Activated naive CD8-positive, alpha-beta T cell treated with anti-CD3 and anti-CD28 coated beads, Interleukin-2, amount 50 U/mL, for 24 hours (primary cell): Measurements from ENCODE around the gene WFDC13.
"Not testable (repeated sequence)": the region's sequence is repeated elsewhere in the genome, so short reads cannot be mapped to it uniquely, and the experiment has no call there.

Experiments
- ATAC-seq: fragments of 150-1000 bp; cut with Tn5 transposase; one replicate; pipeline ENCODE4 v1.10.0; 2021
- DNase-seq: peaks from one replicate; pipeline ENCODE4 v3.0.0; 2021
- H3K27ac Mint-ChIP-seq: one replicate; pipeline ENCODE4 v1.8.0; 2021; ENCODE audit warnings: mild to moderate bottlenecking, mixed read lengths
- H3K27me3 Mint-ChIP-seq: one replicate; pipeline ENCODE4 v1.8.0; 2021; ENCODE audit warnings: mixed read lengths
- H3K36me3 Mint-ChIP-seq: one replicate; pipeline ENCODE4 v1.8.0; 2021; ENCODE audit warnings: low read depth, mixed read lengths
- H3K4me1 Mint-ChIP-seq: one replicate; pipeline ENCODE4 v1.8.0; 2021; ENCODE audit warnings: mixed read lengths
- H3K4me3 Mint-ChIP-seq: one replicate; pipeline ENCODE4 v1.8.0; 2021; ENCODE audit warnings: mild to moderate bottlenecking, moderate library complexity, mixed read lengths
- H3K9me3 Mint-ChIP-seq: one replicate; pipeline ENCODE4 v1.8.0; 2021; ENCODE audit warnings: mixed read lengths

The WFDC13 gene, protein sequence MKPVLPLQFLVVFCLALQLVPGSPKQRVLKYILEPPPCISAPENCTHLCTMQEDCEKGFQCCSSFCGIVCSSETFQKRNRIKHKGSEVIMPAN

DNA sequence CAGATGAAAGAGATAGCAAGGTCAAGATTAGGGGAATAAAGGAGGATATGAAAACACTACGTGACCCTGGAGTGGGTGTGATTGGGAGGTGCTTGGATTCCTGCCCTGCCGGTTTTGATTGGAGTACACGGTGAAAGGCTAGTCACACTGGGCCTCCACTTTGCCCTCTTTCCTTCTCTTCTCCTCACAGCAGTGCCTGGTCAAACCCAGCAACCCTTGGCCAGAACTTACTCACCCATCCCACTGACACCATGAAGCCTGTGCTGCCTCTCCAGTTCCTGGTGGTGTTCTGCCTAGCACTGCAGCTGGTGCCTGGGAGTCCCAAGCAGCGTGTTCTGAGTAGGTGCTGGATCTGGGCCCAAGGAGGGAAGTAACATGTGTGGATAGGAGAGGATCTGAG lies at the start of gene WFDC13:
WFDC13 (plus strand) TSS at position 166 of the 400 bp plus-strand sequence; CDS start at position 252, 86 bp downstream.
- no peak for ATAC-seq
- peaks cover 20% of the 10 kb centered on the region for H3K27me3 Mint-ChIP-seq
- no peaks in the 10 kb centered on the region for H3K9me3 Mint-ChIP-seq
- H3K36me3 Mint-ChIP-seq: no peaks in the 10 kb centered on the region
- H3K4me1 Mint-ChIP-seq: no peaks in the 10 kb centered on the region
- no peak within 1 kb of the TSS for H3K27ac Mint-ChIP-seq
- no peak within 1 kb of the TSS for H3K4me3 Mint-ChIP-seq
- DNase-seq: no peak

DNA sequence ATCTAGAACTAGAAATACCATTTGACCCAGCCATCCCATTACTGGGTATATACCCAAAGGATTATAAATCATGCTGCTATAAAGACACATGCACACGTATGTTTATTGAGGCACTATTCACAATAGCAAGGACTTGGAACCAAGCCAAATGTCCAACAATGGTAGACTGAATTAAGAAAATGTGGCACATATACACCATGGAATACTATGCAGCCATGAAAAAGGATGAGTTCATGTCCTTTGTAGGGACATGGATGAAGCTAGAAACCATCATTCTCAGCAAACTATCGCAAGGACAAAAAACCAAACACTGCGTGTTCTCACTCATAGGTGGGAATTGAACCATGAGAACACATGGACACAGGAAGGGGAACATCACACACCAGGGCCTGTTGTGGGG lies 44.8 kb upstream of the WFDC13 start:
- not testable (repeated sequence) for H3K36me3 Mint-ChIP-seq, H3K9me3 Mint-ChIP-seq, ATAC-seq, H3K27ac Mint-ChIP-seq, H3K4me1 Mint-ChIP-seq, DNase-seq, H3K4me3 Mint-ChIP-seq
- peaks cover 22% of the 10 kb centered on the region for H3K27me3 Mint-ChIP-seq

DNA sequence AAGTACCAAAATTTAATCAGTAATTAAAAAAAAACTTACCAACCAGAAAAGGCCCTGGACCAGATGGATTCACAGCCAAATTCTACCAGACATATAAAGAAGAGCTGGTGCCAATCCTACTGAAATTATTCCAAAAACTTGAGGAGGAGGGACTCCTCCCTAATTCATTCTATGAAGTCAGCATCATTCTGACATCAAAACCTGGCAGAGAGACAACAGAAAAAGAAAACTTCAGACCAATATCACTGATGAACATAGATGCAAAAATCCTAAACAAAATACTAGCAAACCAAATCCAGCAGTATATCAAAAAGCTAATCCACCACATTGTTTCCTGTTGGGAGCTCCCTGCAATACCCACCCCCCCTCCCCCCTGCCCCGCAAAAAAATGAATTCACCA lies 31.7 kb upstream of the WFDC13 start, which contains the start of gene WFDC11:
WFDC11 (minus strand) TSS at position 101 of the 400 bp plus-strand sequence. CDS start 19,639 bp downstream, outside the sequence.
- ATAC-seq (no peak), DNase-seq (no peak)
- H3K4me1 Mint-ChIP-seq: no peaks in the 10 kb centered on the region
- H3K9me3 Mint-ChIP-seq: no peaks in the 10 kb centered on the region
- H3K27me3 Mint-ChIP-seq: peaks cover 35% of the 10 kb centered on the region
- no peak within 1 kb of the TSS for H3K4me3 Mint-ChIP-seq
- H3K36me3 Mint-ChIP-seq: no peaks in the 10 kb centered on the region
- H3K27ac Mint-ChIP-seq: no peak within 1 kb of the TSS

DNA sequence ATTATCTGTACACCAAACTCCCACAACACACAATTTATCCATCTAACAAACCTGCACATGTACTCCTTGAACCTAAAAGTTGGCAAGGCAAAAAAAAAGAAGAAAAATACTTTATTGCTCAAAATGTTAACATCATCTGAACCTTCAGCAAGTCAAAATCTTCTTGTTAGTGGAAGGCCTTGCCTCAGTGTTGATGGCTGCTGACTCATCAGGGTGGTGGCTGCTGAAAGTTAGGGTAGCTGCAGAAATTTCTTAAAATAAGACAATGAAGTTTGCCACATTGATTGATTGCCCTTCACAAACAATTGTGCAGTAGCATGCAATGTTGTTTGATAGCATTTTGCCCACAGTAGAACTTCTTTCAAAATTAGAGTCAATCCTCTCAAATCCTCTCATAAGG lies 29.1 kb upstream of the WFDC13 start:
- Mint-ChIP-seq H3K27me3 (peaks cover 35% of the 10 kb centered on the region), H3K4me1 (no peaks in the 10 kb centered on the region), H3K27ac (no peak overlapping the region), H3K9me3 (peaks cover 5% of the 10 kb centered on the region), H3K36me3 (no peaks in the 10 kb centered on the region), H3K4me3 (no peak overlapping the region)
- ATAC-seq: no peak
- no peak for DNase-seq

DNA sequence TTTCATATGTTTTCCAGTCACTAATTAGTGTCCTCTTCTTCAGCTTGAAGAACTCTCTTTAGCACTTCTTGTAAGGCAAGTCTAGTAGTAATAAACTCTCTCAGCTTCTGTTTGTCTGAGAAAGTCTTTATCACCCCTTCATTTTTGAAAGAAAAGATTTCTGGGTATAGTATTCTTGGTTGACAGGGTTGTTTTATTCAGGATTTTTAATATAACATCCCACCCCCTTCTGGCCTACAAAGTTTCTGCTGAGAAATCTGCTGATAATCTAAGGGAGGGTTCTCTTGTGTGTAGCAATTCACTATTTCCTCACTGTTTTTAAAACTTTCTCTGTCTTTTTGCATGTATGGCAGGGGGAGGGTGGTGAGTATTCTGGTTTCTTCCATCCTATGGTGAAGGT lies 22.2 kb upstream of the WFDC13 start:
- DNase-seq: no peak
- Mint-ChIP-seq H3K4me3 (no peak overlapping the region), H3K36me3 (no peaks in the 10 kb centered on the region), H3K27me3 (peaks cover 15% of the 10 kb centered on the region), H3K9me3 (peaks cover 24% of the 10 kb centered on the region), H3K4me1 (no peaks in the 10 kb centered on the region), H3K27ac (no peak overlapping the region)
- ATAC-seq: no peak

DNA sequence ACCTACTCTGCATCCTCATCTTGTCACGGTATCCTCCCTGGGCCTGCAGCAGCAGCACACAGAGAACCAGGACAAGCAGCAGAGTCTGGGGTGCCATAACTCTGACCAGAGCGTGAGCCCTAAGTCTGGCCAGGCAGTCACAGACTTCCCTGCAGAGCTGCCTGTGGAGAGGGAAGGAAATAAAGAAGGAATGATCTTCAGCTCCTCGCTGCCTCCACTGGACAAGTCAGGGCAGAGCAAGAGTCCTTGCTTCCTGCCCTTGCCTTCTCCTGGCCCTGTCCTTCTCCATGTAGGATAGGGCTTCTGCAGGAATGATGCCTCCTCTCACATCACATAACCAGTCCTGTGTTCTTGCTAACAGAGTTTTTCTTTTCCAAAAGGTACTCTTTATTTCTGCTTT lies 15.9 kb upstream of the WFDC13 start:
- H3K27ac Mint-ChIP-seq: no peak overlapping the region
- no peaks in the 10 kb centered on the region for H3K36me3 Mint-ChIP-seq
- H3K4me1 Mint-ChIP-seq: no peaks in the 10 kb centered on the region
- peaks cover 15% of the 10 kb centered on the region for H3K27me3 Mint-ChIP-seq
- DNase-seq (no peak), ATAC-seq (no peak)
- no peak overlapping the region for H3K4me3 Mint-ChIP-seq
- H3K9me3 Mint-ChIP-seq: no peaks in the 10 kb centered on the region

DNA sequence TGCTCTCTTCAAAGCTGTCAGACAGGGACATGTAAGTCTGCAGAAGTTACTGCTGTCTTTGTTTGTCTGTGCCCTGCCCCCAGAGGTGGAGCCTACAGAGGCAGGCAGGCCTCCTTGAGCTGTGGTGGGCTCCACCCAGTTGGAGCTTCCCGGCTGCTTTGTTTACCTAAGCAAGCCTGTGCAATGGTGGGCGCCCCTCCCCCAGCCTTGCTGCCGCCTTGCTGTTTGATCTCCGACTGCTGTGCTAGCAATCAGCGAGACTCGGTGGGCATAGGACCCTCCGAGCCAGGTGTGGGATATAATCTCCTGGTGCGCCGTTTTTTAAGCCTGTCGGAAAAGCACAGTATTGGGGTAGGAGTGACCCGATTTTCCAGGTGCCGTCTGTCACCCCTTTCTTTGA lies 8.5 kb upstream of the WFDC13 start:
- not testable (repeated sequence) for ATAC-seq, H3K4me3 Mint-ChIP-seq, H3K36me3 Mint-ChIP-seq, H3K27ac Mint-ChIP-seq, H3K4me1 Mint-ChIP-seq, DNase-seq, H3K9me3 Mint-ChIP-seq
- peaks cover 40% of the 10 kb centered on the region for H3K27me3 Mint-ChIP-seq

DNA sequence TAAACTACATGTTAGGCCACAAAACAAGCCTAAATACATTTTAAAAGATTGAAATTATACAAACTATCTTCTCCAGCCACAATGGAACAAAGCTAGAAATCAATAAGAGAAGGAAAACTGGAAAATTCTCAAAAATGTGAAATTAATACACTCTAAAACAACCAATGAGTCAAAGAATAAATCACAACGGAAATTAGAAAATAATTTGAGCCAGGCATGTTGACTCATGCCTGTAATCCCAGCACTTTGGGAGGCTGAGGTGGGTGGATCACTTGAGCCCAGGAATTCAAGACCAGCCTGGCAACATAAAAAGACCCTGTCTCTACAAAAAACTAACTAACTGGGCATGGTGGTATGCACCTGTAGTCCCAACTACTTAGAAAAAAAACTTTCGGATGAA lies 6.3 kb upstream of the WFDC13 start:
- Mint-ChIP-seq H3K27ac (no peak overlapping the region), H3K27me3 (peaks cover 38% of the 10 kb centered on the region), H3K4me3 (no peak overlapping the region), H3K36me3 (peaks cover 2% of the 10 kb centered on the region), H3K4me1 (no peaks in the 10 kb centered on the region), H3K9me3 (no peaks in the 10 kb centered on the region)
- no peak for ATAC-seq
- DNase-seq: no peak

DNA sequence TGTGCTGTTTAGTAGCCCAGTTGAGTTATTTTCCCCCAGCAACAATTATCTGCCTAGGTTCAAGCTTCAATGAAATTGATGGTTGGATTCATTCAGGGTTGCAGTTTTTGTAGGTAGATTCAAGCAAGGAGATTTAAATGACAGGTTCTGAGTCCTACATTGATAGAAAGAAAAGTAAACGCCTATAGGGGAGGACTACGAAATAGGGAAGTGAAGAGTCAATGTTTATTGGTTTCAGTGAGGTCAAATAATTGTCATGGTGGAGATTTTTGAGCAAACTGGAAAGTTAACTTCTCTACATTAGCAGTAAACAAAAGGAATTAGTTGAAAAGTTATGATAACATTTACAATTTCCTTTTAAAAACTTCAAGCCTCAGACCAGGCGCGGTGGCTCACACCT lies 734 bp upstream of the WFDC13 start:
- Mint-ChIP-seq H3K27ac (no peak overlapping the region), H3K36me3 (peaks cover 2% of the 10 kb centered on the region), H3K4me3 (no peak overlapping the region), H3K9me3 (no peaks in the 10 kb centered on the region), H3K27me3 (peaks cover 22% of the 10 kb centered on the region), H3K4me1 (no peaks in the 10 kb centered on the region)
- ATAC-seq (no peak), DNase-seq (no peak)

DNA sequence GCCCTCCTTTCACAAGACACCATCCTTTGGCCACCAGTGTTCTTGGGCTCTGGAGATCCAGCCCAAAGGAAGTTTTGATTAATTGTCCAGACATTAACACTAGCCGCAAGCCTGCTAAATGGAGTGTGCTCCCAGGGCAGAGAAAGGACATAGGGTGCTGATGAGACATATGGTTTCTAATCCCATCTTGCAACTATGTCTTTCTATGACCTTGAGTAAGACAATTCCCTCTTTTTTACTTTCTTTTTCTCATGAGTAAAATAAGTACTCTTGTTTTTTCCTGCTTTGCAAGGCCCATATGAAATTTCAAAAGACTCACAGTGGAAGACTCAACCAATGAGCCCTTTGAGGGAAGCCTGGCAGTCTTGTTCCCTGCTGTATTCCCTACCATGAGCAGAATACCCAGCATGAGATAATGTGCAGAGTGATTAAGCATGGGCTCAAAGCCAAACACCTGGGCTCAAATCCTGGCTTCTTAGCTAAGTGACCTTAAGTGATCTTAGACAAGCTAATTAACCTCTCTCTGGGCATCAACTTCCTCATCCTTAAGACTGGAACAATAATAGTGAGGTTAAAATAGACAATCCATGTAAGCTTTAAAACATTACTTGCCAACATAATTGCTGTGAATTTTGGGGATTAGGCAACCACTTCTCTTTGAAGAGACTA lies 3.3 kb downstream of the WFDC13 start, which contains the start of gene WFDC10B:
WFDC10B (minus strand) TSS at position 51 of the 669 bp plus-strand sequence. CDS start 19,027 bp downstream, outside the sequence.
- no peaks in the 10 kb centered on the region for H3K36me3 Mint-ChIP-seq
- no peaks in the 10 kb centered on the region for H3K9me3 Mint-ChIP-seq
- ATAC-seq: no peak
- H3K4me3 Mint-ChIP-seq: no peak within 1 kb of the TSS
- DNase-seq: no peak
- no peak within 1 kb of the TSS for H3K27ac Mint-ChIP-seq
- H3K27me3 Mint-ChIP-seq: peaks cover 24% of the 10 kb centered on the region
- no peaks in the 10 kb centered on the region for H3K4me1 Mint-ChIP-seq

DNA sequence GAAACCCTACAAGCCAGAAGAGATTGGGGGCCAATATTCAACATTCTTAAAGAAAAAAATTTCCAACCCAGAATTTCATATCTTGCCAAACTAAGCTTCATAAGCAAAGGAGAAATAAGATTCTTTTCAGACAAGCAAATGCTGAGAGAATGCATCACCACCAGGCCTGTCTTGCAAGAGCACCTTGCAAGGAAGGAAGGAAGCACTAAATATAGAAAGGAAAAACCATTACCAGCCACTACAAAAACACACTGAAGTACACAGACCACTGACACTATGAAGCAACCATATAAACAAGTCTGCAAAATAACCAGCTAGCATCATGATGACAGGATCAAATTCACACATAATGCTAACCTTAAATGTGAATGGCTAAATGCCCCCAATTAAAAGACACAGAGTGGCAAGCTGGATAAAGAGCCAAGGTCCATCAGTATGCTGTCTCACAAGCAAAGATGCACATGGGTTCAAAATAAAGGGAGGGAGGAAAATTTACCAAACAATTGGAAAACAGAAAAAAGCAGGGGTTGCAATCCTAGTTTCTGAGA lies 14.4 kb downstream of the WFDC13 start:
- not testable (repeated sequence) for ATAC-seq, DNase-seq, H3K36me3 Mint-ChIP-seq, H3K27ac Mint-ChIP-seq, H3K4me3 Mint-ChIP-seq, H3K9me3 Mint-ChIP-seq
- H3K4me1 Mint-ChIP-seq: peaks cover 10% of the 10 kb centered on the region
- peaks cover 40% of the 10 kb centered on the region for H3K27me3 Mint-ChIP-seq

DNA sequence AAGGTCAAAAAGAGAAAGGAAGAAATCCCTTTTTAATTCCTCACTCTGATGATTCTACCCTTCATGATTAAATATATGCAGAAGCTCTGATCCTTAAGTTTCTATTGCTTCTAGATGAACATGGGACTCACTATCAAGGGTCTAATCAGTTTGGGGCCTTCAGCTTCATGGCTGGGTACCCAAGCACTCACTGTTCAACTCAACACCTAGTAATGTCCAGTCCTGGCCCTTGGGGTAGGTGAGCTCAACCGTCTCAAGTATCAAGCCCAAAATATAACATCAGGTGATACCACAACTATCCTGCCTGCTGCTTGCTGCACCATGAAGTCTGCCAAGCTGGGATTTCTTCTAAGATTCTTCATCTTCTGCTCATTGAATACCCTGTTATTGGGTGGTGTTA lies 20.2 kb downstream of the WFDC13 start, which contains the start of gene SPINT4:
SPINT4 (plus strand) TSS at position 301 of the 400 bp plus-strand sequence; CDS start at position 322, 21 bp downstream.
- ATAC-seq (no peak), DNase-seq (no peak)
- H3K4me3 Mint-ChIP-seq: no peak within 1 kb of the TSS
- peaks cover 3% of the 10 kb centered on the region for H3K9me3 Mint-ChIP-seq
- peaks cover 54% of the 10 kb centered on the region for H3K27me3 Mint-ChIP-seq
- H3K4me1 Mint-ChIP-seq: peaks cover 3% of the 10 kb centered on the region
- no peak within 1 kb of the TSS for H3K27ac Mint-ChIP-seq
- H3K36me3 Mint-ChIP-seq: no peaks in the 10 kb centered on the region

DNA sequence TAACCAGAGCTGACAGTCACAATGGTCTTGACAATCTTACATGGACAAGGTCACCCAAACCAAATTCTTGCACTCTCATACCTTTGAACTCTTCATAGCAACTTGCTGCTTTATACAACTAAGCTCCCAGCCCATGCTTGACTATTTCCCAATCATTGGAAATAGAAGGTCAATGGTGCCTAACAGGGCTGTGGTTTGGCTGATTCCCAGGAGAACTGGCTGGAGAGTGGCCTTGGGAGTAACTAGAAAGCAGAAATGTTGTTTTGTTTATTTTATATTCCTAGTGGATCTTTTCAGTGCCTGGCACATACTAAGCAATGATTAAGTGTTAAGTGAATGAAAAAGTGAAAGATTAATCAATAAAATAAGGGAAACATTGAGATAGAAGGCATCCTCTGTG lies 23.3 kb downstream of the WFDC13 start:
- DNase-seq (no peak), ATAC-seq (no peak)
- Mint-ChIP-seq H3K27ac (no peak overlapping the region), H3K4me1 (peaks cover 6% of the 10 kb centered on the region), H3K27me3 (peaks cover 42% of the 10 kb centered on the region), H3K9me3 (peaks cover 4% of the 10 kb centered on the region), H3K4me3 (no peak overlapping the region), H3K36me3 (no peaks in the 10 kb centered on the region)

DNA sequence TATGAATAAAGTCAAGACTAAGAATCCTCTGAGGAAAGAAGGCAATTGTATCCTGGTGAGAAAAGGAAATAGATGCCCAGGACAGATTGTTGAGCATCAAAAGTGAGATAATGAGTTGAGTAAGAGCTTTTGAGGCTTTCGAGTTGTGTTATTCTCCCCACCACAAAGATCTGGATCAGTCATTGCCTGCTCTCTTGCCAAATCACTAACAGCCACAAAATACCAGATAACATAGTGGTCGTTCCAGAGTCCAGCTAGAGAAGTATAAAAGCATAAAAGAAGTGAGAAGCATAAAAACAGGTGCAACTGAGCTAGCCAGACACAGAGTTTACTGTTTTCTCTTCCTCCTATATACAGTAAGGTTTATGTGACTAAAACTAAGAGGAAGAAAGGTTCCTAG lies 25.2 kb downstream of the WFDC13 start:
- no peak for DNase-seq
- peaks cover 18% of the 10 kb centered on the region for H3K9me3 Mint-ChIP-seq
- H3K27ac Mint-ChIP-seq: no peak overlapping the region
- no peak for ATAC-seq
- no peak overlapping the region for H3K4me3 Mint-ChIP-seq
- H3K27me3 Mint-ChIP-seq: peaks cover 46% of the 10 kb centered on the region
- peaks cover 6% of the 10 kb centered on the region for H3K4me1 Mint-ChIP-seq
- H3K36me3 Mint-ChIP-seq: peaks cover 4% of the 10 kb centered on the region

DNA sequence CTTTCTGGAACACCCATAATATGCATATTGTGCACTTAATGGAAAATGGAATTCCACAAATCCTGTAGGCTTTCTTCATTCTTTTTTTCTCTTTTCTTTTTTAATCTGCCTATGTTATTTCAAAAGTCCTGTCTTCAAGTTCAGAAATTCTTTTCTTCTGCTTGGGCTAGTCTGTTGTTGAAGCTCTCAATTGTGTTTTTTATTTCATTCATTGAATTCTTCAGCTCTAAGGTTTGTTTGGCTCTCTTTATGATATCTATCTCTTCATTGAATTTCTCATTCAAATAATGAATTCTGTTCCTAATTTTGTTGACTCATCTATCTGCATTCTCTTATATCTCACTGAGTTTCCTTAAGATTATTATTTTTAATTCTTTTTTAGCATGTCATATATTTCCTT lies 30.4 kb downstream of the WFDC13 start:
- DNase-seq (no peak), ATAC-seq (no peak)
- H3K36me3 Mint-ChIP-seq: peaks cover 6% of the 10 kb centered on the region
- H3K27me3 Mint-ChIP-seq: peaks cover 46% of the 10 kb centered on the region
- peaks cover 39% of the 10 kb centered on the region for H3K9me3 Mint-ChIP-seq
- peaks cover 6% of the 10 kb centered on the region for H3K4me1 Mint-ChIP-seq
- no peak overlapping the region for H3K27ac Mint-ChIP-seq
- no peak overlapping the region for H3K4me3 Mint-ChIP-seq
